Endometrial microvascular endothelial cells (primary cell): ENCODE data around the gene HSFX4. TPM values are rescaled to one million over a fixed set of nuclear protein-coding genes. Genes with fewer than 3 reads are reported as not detected.

Experiments used
- total RNA-seq: library from RNA; depleted of rRNA; stranded (reverse); fragments of >200 nt; gene quantifications from one replicate; pipeline ENCODE4 v1.2.3, GENCODE V29; 2015; ENCODE audit errors: inconsistent ontology term

HSFX4 gene
- total RNA-seq, 1 donor from 2014 or later, result not detected

Other genes starting within 250 kb of the HSFX4 start
- not detected for gene MAGEA11, start 217.5 kb upstream of the HSFX4 start, total RNA-seq
- not detected for gene HSFX1, start 155.5 kb upstream of the HSFX4 start, total RNA-seq
- not detected for gene MAGEA9, start 147.6 kb upstream of the HSFX4 start, total RNA-seq
- not detected for gene MAGEA8, start 48.4 kb upstream of the HSFX4 start, total RNA-seq
- 38.8 TPM for gene EOLA2, start 8.9 kb downstream of the HSFX4 start, total RNA-seq